Neural cell (in vitro differentiated cells): ENCODE data around the gene CLCN5. TPM values are rescaled to one million over a fixed set of nuclear protein-coding genes. Genes with fewer than 3 reads are reported as not detected.

Experiments
- H2AFZ ChIP-seq: fragments of 200-600, 300-800 bp; sonication (generic), shearing (Covaris generic); 2 replicates; pipeline ENCODE4 v1.6.0; 2014; ENCODE audit warnings: low read depth, mild to moderate bottlenecking, antibody characterized with exemption, low read length, moderate library complexity
- H3F3A ChIP-seq: fragments of 200-600 bp; shearing (Covaris generic); 2 replicates; pipeline ENCODE4 v1.6.1; 2016; ENCODE audit warnings: mild to moderate bottlenecking, moderate library complexity, mixed read lengths, antibody characterized with exemption, low read length; ENCODE audit not compliant: insufficient read depth, poor library complexity, severe bottlenecking
- H3K27ac ChIP-seq: fragments of 200-600, 300-800 bp; sonication (generic), shearing (Covaris generic); 2 replicates; pipeline ENCODE4 v1.5.1; 2014; ENCODE audit warnings: mild to moderate bottlenecking, low read length, moderate library complexity
- H3K27me3 ChIP-seq: fragments of 300-800, 200-600 bp; sonication (generic), shearing (Covaris generic); 2 replicates; pipeline ENCODE4 v1.6.0; 2014; ENCODE audit warnings: mild to moderate bottlenecking, low read depth, low read length, moderate library complexity; ENCODE audit not compliant: insufficient read depth
- H3K36me3 ChIP-seq: fragments of 300-800, 200-600 bp; sonication (generic), shearing (Covaris generic); 2 replicates; pipeline ENCODE4 v1.5.1; 2014; ENCODE audit warnings: mild to moderate bottlenecking, antibody characterized with exemption, low read length, moderate library complexity; ENCODE audit not compliant: insufficient read depth
- H3K4me2 ChIP-seq: fragments of 300-800, 200-600 bp; sonication (generic), shearing (Covaris generic); 2 replicates; pipeline ENCODE4 v1.6.0; 2014; ENCODE audit warnings: mild to moderate bottlenecking, low read length
- H3K4me3 ChIP-seq: fragments of 300-800, 200-600 bp; sonication (generic), shearing (Covaris generic); 2 replicates; pipeline ENCODE4 v1.5.1; 2014; ENCODE audit warnings: mild to moderate bottlenecking, low read length, moderate library complexity
- H3K79me2 ChIP-seq: fragments of 200-600 bp; shearing (Covaris generic); replicated peaks from 2 replicates; pipeline ENCODE4 v1.6.0; 2014; ENCODE audit warnings: mild to moderate bottlenecking, low read length, moderate library complexity; ENCODE audit not compliant: insufficient read depth
- H3K9ac ChIP-seq: fragments of 300-800, 200-600 bp; sonication (generic), shearing (Covaris generic); 2 replicates; pipeline ENCODE4 v1.6.1; 2016; ENCODE audit warnings: mild to moderate bottlenecking, low read length, mixed read lengths
- H3K9me2 ChIP-seq: fragments of 200-600 bp; shearing (Covaris generic); 2 replicates; pipeline ENCODE4 v1.6.1; 2016; ENCODE audit warnings: mild to moderate bottlenecking, low read length, mixed read lengths; ENCODE audit not compliant: insufficient read depth
- H3K9me3 ChIP-seq: fragments of 200-600, 300-800 bp; sonication (generic), shearing (Covaris generic); 2 replicates; pipeline ENCODE4 v1.6.1; 2016; ENCODE audit warnings: mild to moderate bottlenecking, mixed run types, low read length, moderate library complexity, mixed read lengths
- H4K20me1 ChIP-seq: fragments of 200-600 bp; shearing (Covaris generic); 2 replicates; pipeline ENCODE4 v1.6.1; 2016; ENCODE audit warnings: mild to moderate bottlenecking, mixed run types; ENCODE audit not compliant: insufficient read depth
- EP300 ChIP-seq: fragments of 450-650 bp; conservative IDR thresholded peaks from 2 replicates; pipeline ENCODE4 v1.6.1; 2014; ENCODE audit warnings: antibody characterized with exemption, mild to moderate bottlenecking, moderate library complexity; ENCODE audit not compliant: poor library complexity, severe bottlenecking
- EZH2 ChIP-seq: fragments of 200-600, 300-800 bp; shearing (Covaris generic), sonication (generic); IDR thresholded peaks from 2 replicates; pipeline ENCODE4 v1.6.1; 2014; ENCODE audit warnings: antibody characterized with exemption, low read length, borderline replicate concordance, mild to moderate bottlenecking; ENCODE audit not compliant: insufficient read depth, poor library complexity, severe bottlenecking
- MXI1 ChIP-seq: fragments of 450-650 bp; conservative IDR thresholded peaks from 2 replicates; pipeline ENCODE4 v1.6.1; 2014; ENCODE audit warnings: antibody characterized with exemption, mild to moderate bottlenecking; ENCODE audit not compliant: poor library complexity, severe bottlenecking
- POLR2AphosphoS5 ChIP-seq: IDR thresholded peaks from 2 replicates; pipeline ENCODE4 v1.6.1; 2012
- RAD21 ChIP-seq: fragments of 450-650 bp; conservative IDR thresholded peaks from 2 replicates; pipeline ENCODE4 v1.6.1; 2014; ENCODE audit warnings: antibody characterized with exemption, mild to moderate bottlenecking, moderate library complexity
- SMC3 ChIP-seq: fragments of 450-650 bp; conservative IDR thresholded peaks from 2 replicates; pipeline ENCODE4 v1.6.1; 2014; ENCODE audit warnings: antibody characterized with exemption, mild to moderate bottlenecking, moderate library complexity; ENCODE audit not compliant: poor library complexity
- TAF1 ChIP-seq: IDR thresholded peaks from 2 replicates; pipeline ENCODE4 v1.6.1; 2012; ENCODE audit warnings: low read depth
- polyA plus RNA-seq: library from polyadenylated mRNA; depleted of rRNA; stranded (reverse); fragments of >200 nt; gene quantifications from 2 replicates; pipeline ENCODE4 v1.2.3, GENCODE V29; 2014
- TF ChIP-seq, protein P1 (sequence below): fragments of 450-650 bp; IDR thresholded peaks from 2 replicates; pipeline ENCODE4 v1.5.1; 2014; ENCODE audit warnings: antibody characterized with exemption, mild to moderate bottlenecking, moderate library complexity; ENCODE audit not compliant: poor library complexity, severe bottlenecking
- TF ChIP-seq, protein P2 (sequence below): IDR thresholded peaks from 2 replicates; pipeline ENCODE4 v1.6.1; 2012; ENCODE audit warnings: borderline replicate concordance

CLCN5 gene
- polyA plus RNA-seq, 1 donor from 2014 or later: 13.1 TPM

DNA sequence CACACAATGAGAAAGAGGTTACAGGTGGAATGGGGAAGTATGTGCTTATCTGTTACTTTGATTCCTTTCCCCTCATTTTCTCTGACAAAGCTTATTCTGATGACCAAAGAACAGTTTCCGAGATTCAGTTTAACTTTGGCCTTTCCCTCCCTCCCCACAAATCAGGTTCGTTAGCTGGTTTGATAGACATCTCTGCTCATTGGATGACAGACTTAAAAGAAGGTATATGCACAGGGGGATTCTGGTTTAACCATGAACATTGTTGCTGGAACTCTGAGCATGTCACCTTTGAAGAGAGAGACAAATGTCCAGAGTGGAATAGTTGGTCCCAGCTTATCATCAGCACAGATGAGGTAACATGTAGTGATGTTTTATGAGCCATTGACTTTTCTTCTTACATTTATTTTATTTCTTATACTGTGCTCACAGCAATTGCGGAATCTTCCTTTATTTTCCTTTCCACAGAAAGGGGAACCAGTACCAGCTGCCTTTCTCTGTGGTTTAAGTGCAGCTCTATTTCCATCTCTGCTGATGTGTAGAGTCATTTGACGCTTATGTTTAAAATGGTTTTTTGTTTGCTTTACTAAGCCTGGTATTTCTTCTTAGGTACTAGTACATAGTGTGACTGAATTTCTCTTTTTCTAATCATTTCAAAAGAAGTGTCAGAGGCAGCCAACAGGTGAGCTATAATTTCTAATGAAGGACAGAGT lies 153.4 kb downstream of the CLCN5 start:
- Histone ChIP-seq H3K27me3 (no peaks in the 10 kb centered on the region), H3K27ac (no peak overlapping the region), H3K79me2 (peaks cover 6% of the 10 kb centered on the region), H3K9me2 (no peaks in the 10 kb centered on the region), H4K20me1 (no peaks in the 10 kb centered on the region), H3K9me3 (no peaks in the 10 kb centered on the region), H3K4me3 (no peak overlapping the region), H2AFZ (no peak overlapping the region), H3K4me2 (no peak overlapping the region), H3F3A (no peaks in the 10 kb centered on the region), H3K36me3 (no peaks in the 10 kb centered on the region), H3K9ac (no peak overlapping the region)
- TF ChIP-seq RAD21 (no peak), EP300 (no peak), TAF1 (no peak), EZH2 (no peak), SMC3 (no peak), MXI1 (no peak), POLR2AphosphoS5 (no peak)
- TF ChIP-seq, protein P1, sequence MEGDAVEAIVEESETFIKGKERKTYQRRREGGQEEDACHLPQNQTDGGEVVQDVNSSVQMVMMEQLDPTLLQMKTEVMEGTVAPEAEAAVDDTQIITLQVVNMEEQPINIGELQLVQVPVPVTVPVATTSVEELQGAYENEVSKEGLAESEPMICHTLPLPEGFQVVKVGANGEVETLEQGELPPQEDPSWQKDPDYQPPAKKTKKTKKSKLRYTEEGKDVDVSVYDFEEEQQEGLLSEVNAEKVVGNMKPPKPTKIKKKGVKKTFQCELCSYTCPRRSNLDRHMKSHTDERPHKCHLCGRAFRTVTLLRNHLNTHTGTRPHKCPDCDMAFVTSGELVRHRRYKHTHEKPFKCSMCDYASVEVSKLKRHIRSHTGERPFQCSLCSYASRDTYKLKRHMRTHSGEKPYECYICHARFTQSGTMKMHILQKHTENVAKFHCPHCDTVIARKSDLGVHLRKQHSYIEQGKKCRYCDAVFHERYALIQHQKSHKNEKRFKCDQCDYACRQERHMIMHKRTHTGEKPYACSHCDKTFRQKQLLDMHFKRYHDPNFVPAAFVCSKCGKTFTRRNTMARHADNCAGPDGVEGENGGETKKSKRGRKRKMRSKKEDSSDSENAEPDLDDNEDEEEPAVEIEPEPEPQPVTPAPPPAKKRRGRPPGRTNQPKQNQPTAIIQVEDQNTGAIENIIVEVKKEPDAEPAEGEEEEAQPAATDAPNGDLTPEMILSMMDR: no peak
- TF ChIP-seq, protein P2, sequence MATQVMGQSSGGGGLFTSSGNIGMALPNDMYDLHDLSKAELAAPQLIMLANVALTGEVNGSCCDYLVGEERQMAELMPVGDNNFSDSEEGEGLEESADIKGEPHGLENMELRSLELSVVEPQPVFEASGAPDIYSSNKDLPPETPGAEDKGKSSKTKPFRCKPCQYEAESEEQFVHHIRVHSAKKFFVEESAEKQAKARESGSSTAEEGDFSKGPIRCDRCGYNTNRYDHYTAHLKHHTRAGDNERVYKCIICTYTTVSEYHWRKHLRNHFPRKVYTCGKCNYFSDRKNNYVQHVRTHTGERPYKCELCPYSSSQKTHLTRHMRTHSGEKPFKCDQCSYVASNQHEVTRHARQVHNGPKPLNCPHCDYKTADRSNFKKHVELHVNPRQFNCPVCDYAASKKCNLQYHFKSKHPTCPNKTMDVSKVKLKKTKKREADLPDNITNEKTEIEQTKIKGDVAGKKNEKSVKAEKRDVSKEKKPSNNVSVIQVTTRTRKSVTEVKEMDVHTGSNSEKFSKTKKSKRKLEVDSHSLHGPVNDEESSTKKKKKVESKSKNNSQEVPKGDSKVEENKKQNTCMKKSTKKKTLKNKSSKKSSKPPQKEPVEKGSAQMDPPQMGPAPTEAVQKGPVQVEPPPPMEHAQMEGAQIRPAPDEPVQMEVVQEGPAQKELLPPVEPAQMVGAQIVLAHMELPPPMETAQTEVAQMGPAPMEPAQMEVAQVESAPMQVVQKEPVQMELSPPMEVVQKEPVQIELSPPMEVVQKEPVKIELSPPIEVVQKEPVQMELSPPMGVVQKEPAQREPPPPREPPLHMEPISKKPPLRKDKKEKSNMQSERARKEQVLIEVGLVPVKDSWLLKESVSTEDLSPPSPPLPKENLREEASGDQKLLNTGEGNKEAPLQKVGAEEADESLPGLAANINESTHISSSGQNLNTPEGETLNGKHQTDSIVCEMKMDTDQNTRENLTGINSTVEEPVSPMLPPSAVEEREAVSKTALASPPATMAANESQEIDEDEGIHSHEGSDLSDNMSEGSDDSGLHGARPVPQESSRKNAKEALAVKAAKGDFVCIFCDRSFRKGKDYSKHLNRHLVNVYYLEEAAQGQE: no peak

- Histone ChIP-seq H3K4me2 (no peak overlapping the region), H3K4me3 (no peak overlapping the region), H4K20me1 (no peaks in the 10 kb centered on the region), H3F3A (no peaks in the 10 kb centered on the region), H3K36me3 (no peaks in the 10 kb centered on the region), H3K79me2 (no peaks in the 10 kb centered on the region), H3K9me2 (no peaks in the 10 kb centered on the region), H2AFZ (no peak overlapping the region), H3K9me3 (no peaks in the 10 kb centered on the region), H3K27ac (no peak overlapping the region), H3K27me3 (no peaks in the 10 kb centered on the region), H3K9ac (no peak overlapping the region)
- TF ChIP-seq RAD21 (peak; percentile 68), EP300 (no peak), TAF1 (no peak), POLR2AphosphoS5 (no peak), SMC3 (peak; percentile 65)
- TF ChIP-seq, protein P2: no peak
- TF ChIP-seq, protein P1: peak; percentile 58
These were observed 159.0 kb downstream of the CLCN5 start for GRCh38 chrX:50081282-50081889.
